Caco-2 (cell line): ENCODE data around the gene FAM241A. TPM values are rescaled to one million over a fixed set of nuclear protein-coding genes. Genes with fewer than 3 reads are reported as not detected.

ENCODE experiments used
- BruUV-seq: library from RNA; stranded (reverse); fragments of 400-500 nt; replicated peaks from 2 replicates; lab custom pipeline; 2021; lab: Mats Ljungman, UMichigan
- CTCF ChIA-PET: fragments of 300-600 bp; sonication (Branson Sonifier 250); formaldehyde crosslinking; loops from one replicate; lab custom pipeline; 2022; ENCODE audit warnings: antibody characterized with exemption; lab: Charles Lee
- POLR2A ChIA-PET: fragments of 300-600 bp; sonication (Branson Sonifier 250); formaldehyde crosslinking; loops from one replicate; lab custom pipeline; 2022; ENCODE audit warnings: antibody characterized with exemption; lab: Charles Lee
- DNase-seq, 2 experiments: peaks; one replicate each; pipeline versions ENCODE4 v3.0.0 to v3.0.0-alpha.2; 2020 to 2022
- H3K27me3 ChIP-seq: replicated peaks from 2 replicates; pipeline ENCODE4 v1.6.0; 2011; ENCODE audit warnings: low read length; ENCODE audit not compliant: control insufficient read depth, insufficient read depth
- H3K36me3 ChIP-seq: 2 replicates; pipeline ENCODE4 v1.5.1; 2011; ENCODE audit warnings: low read length; ENCODE audit not compliant: control insufficient read depth, insufficient read depth
- H3K4me1 ChIP-seq: fragments of 250-450 bp; sonication (Bioruptor Pico); 2 replicates; pipeline ENCODE4 v1.5.1; 2020; ENCODE audit warnings: mild to moderate bottlenecking
- H3K4me3 ChIP-seq: 2 replicates; pipeline ENCODE4 v1.5.1; 2011; ENCODE audit warnings: low read depth, mild to moderate bottlenecking, control low read depth, low read length
- H3K9me3 ChIP-seq: fragments of 250-450 bp; sonication (Bioruptor Pico); 2 replicates; pipeline ENCODE4 v1.5.1; 2020; ENCODE audit warnings: mild to moderate bottlenecking, moderate library complexity
- H3K27ac Mint-ChIP-seq: one replicate; pipeline ENCODE4 v1.8.0; 2022; ENCODE audit warnings: mixed read lengths; ENCODE audit not compliant: unreplicated experiment
- H3K27me3 Mint-ChIP-seq: one replicate; pipeline ENCODE4 v1.8.0; 2022; ENCODE audit warnings: mixed read lengths; ENCODE audit not compliant: insufficient read depth, unreplicated experiment
- H3K36me3 Mint-ChIP-seq: one replicate; pipeline ENCODE4 v1.8.0; 2022; ENCODE audit warnings: mild to moderate bottlenecking, mixed read lengths; ENCODE audit not compliant: insufficient read depth, unreplicated experiment
- H3K4me1 Mint-ChIP-seq: one replicate; pipeline ENCODE4 v1.8.0; 2022; ENCODE audit warnings: low read depth, mixed read lengths; ENCODE audit not compliant: unreplicated experiment
- H3K4me3 Mint-ChIP-seq: one replicate; pipeline ENCODE4 v1.8.0; 2022; ENCODE audit warnings: mild to moderate bottlenecking, moderate library complexity, mixed read lengths; ENCODE audit not compliant: unreplicated experiment
- H3K9me3 Mint-ChIP-seq: one replicate; pipeline ENCODE4 v1.8.0; 2022; ENCODE audit warnings: mixed read lengths; ENCODE audit not compliant: unreplicated experiment
- CTCF ChIP-seq, 2 experiments: fragments of 200-600 bp in 1 of 2; IDR thresholded peaks; 1 replicate in 1 of 2; 2 replicates in 1 of 2; pipeline versions ENCODE4 v1.5.1 to v1.8.0; 2011 to 2022; ENCODE audit warnings: antibody characterized with exemption in 1 of 2, control low read depth in 1 of 2, inconsistent platforms in 1 of 2, low read depth in 1 of 2, low read length in 1 of 2, mild to moderate bottlenecking in 1 of 2, moderate library complexity in 1 of 2; ENCODE audit not compliant: insufficient read depth in 1 of 2, severe bottlenecking in 1 of 2, unreplicated experiment in 1 of 2
- intact Hi-C: fragments of 100-400 bp; cut with micrococcal nuclease; formaldehyde crosslinking; loops from one replicate; pipeline ENCODE4 v1.10.0; 2022; ENCODE audit not compliant: unreplicated experiment
- total RNA-seq: library from RNA; stranded (reverse); gene quantifications from 2 replicates; pipeline ENCODE4 v1.2.3, GENCODE V29; 2022

The FAM241A gene
- total RNA-seq, 1 experiment from 2014 or later: 1.0 TPM

DNA sequence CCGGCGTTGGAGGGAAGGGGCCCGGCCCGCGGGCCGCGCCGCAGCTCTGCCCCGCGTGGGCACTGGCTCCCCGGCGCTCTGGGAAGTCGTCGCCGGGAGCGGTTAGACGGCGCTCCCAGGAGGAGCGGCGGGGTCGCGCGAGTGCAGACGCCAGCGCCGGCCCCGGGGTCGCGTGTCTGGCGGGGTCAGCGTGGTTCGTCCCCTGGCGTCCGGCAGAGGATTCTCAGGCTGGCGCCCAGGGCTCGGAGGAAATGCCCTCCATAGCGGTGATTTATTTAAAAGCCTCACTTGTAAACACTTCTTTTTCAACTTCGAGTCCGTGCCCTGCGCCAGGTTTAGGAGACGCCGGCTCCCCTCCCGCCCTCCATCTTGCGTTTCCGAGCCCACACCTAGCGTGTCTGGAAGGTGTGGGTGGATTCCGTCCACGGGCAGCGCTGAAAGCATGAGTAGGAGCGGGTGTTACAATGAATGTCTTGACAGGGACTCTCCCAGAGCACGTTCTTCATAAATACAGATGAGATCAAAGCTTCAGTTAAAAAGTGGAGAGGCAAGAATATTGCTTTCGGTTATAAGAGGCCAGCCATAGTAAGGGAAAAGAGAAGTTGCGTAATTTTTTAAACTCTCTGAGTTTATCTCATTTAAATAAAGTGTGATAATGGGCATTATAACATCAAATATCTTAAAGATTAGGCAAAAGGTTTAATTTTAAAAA lies 692 bp downstream of the FAM241A start:
- intact Hi-C loops: loop anchor here (1.0 to 2.0 kb wide), 3 partner anchors 33 to 89 kb away; no protein-coding TSS in a partner anchor
- ChIA-PET POLR2A (no interaction called here), CTCF (no interaction called here)
- no peaks in the 10 kb centered on the region for H3K4me1 ChIP-seq
- TF ChIP-seq CTCF (IDR thresholded peaks at IDR 0.05; ENCODE audit: insufficient read depth in 1 of 2, low read depth in 1 of 2, low read length in 1 of 2, severe bottlenecking in 1 of 2, unreplicated experiment in 1 of 2): no peak
- H3K27me3 ChIP-seq: no peaks in the 10 kb centered on the region
- Mint-ChIP-seq H3K27me3 (no peaks in the 10 kb centered on the region), H3K4me1 (peaks cover 18% of the 10 kb centered on the region), H3K36me3 (no peaks in the 10 kb centered on the region), H3K9me3 (no peaks in the 10 kb centered on the region), H3K27ac (peak overlapping the region; percentile 60), H3K4me3 (peak overlapping the region; percentile 82)
- DNase-seq: peak; percentile 40 to 55
- BruUV-seq: no TSS peak
- H3K4me3 ChIP-seq: peak overlapping the region; percentile 72
- H3K9me3 ChIP-seq: no peaks in the 10 kb centered on the region
- no peaks in the 10 kb centered on the region for H3K36me3 ChIP-seq

DNA sequence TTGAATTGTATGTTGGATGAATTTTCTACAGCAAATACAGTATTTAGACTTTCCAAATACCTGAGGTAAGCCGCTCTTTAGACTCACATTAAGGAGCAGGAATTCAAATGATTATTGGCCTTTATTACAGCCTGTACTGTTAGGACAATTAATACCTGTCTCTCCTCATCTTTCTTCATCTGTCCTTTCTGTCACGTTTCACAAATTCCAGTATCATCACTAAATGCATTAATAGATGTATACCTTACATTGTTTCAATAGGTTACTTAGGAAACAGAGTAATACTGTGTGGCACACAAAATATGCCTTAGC lies 1.2 kb downstream of the FAM241A start:
- no peaks in the 10 kb centered on the region for H3K36me3 ChIP-seq
- peak overlapping the region; percentile 82 for H3K4me3 Mint-ChIP-seq
- ChIA-PET POLR2A (no interaction called here), CTCF (no interaction called here)
- no peaks in the 10 kb centered on the region for H3K36me3 Mint-ChIP-seq
- BruUV-seq: no TSS peak
- no peaks in the 10 kb centered on the region for H3K4me1 ChIP-seq
- H3K4me1 Mint-ChIP-seq: peaks cover 18% of the 10 kb centered on the region
- H3K27ac Mint-ChIP-seq: peak overlapping the region; percentile 60
- no peaks in the 10 kb centered on the region for H3K9me3 ChIP-seq
- no peaks in the 10 kb centered on the region for H3K9me3 Mint-ChIP-seq
- H3K27me3 ChIP-seq: no peaks in the 10 kb centered on the region
- TF ChIP-seq CTCF (IDR thresholded peaks at IDR 0.05; ENCODE audit: insufficient read depth in 1 of 2, low read depth in 1 of 2, low read length in 1 of 2, severe bottlenecking in 1 of 2, unreplicated experiment in 1 of 2): no peak
- intact Hi-C loops: loop anchor here (2.0 kb wide), 1 partner anchor 88 kb away; no protein-coding TSS in a partner anchor
- no peak for DNase-seq
- no peaks in the 10 kb centered on the region for H3K27me3 Mint-ChIP-seq
- H3K4me3 ChIP-seq: peak overlapping the region; percentile 72

- H3K36me3 ChIP-seq: no peaks in the 10 kb centered on the region
- H3K27ac Mint-ChIP-seq: no peak overlapping the region
- intact Hi-C loops: loop anchor here (2.0 kb wide), 1 partner anchor 87 kb away; no protein-coding TSS in a partner anchor
- DNase-seq: no peak
- TF ChIP-seq CTCF (IDR thresholded peaks at IDR 0.05; ENCODE audit: insufficient read depth in 1 of 2, low read depth in 1 of 2, low read length in 1 of 2, severe bottlenecking in 1 of 2, unreplicated experiment in 1 of 2): no peak
- no peak overlapping the region for H3K4me3 ChIP-seq
- no peaks in the 10 kb centered on the region for H3K36me3 Mint-ChIP-seq
- peaks cover 18% of the 10 kb centered on the region for H3K4me1 Mint-ChIP-seq
- H3K27me3 ChIP-seq: no peaks in the 10 kb centered on the region
- H3K4me1 ChIP-seq: no peaks in the 10 kb centered on the region
- H3K4me3 Mint-ChIP-seq: no peak overlapping the region
- ChIA-PET CTCF (no interaction called here), POLR2A (interaction anchor here (0.6 kb wide), 1 partner anchor 12 kb away, joined by 3 read pairs; no protein-coding TSS in a partner anchor)
- H3K9me3 ChIP-seq: no peaks in the 10 kb centered on the region
- no TSS peak for BruUV-seq
- no peaks in the 10 kb centered on the region for H3K9me3 Mint-ChIP-seq
- H3K27me3 Mint-ChIP-seq: no peaks in the 10 kb centered on the region
These were observed 2.4 kb downstream of the FAM241A start for GRCh38 chr4:112147697-112148096.
